HUES6 (cell line): Measurements from ENCODE around the gene AATK.
A peak's percentile ranks its signal among the peaks of the same experiment; 100 is the strongest.

ENCODE experiments used
- H3K27ac ChIP-seq: 2 replicates; pipeline ENCODE4 v1.7.0; 2013; ENCODE audit warnings: low read depth, mild to moderate bottlenecking, low read length, inconsistent platforms
- H3K27me3 ChIP-seq: 2 replicates; pipeline ENCODE4 v1.6.1; 2013; ENCODE audit warnings: low read length; ENCODE audit not compliant: control insufficient read depth, insufficient read depth
- H3K36me3 ChIP-seq: 2 replicates; pipeline ENCODE4 v1.6.1; 2013; ENCODE audit warnings: low read length; ENCODE audit not compliant: control insufficient read depth, insufficient read depth
- H3K4me1 ChIP-seq: 2 replicates; pipeline ENCODE4 v1.6.1; 2013; ENCODE audit warnings: low read length; ENCODE audit not compliant: control insufficient read depth, insufficient read depth
- H3K4me3 ChIP-seq: 2 replicates; pipeline ENCODE4 v1.5.1; 2013; ENCODE audit warnings: low read depth, low read length
- H3K9ac ChIP-seq: one replicate; pipeline ENCODE4 v1.6.1; 2013; ENCODE audit warnings: mild to moderate bottlenecking, low read length
- H3K9me3 ChIP-seq: 2 replicates; pipeline ENCODE4 v1.6.1; 2013; ENCODE audit warnings: low read depth, low read length; ENCODE audit not compliant: control insufficient read depth, insufficient read depth

The AATK gene

DNA sequence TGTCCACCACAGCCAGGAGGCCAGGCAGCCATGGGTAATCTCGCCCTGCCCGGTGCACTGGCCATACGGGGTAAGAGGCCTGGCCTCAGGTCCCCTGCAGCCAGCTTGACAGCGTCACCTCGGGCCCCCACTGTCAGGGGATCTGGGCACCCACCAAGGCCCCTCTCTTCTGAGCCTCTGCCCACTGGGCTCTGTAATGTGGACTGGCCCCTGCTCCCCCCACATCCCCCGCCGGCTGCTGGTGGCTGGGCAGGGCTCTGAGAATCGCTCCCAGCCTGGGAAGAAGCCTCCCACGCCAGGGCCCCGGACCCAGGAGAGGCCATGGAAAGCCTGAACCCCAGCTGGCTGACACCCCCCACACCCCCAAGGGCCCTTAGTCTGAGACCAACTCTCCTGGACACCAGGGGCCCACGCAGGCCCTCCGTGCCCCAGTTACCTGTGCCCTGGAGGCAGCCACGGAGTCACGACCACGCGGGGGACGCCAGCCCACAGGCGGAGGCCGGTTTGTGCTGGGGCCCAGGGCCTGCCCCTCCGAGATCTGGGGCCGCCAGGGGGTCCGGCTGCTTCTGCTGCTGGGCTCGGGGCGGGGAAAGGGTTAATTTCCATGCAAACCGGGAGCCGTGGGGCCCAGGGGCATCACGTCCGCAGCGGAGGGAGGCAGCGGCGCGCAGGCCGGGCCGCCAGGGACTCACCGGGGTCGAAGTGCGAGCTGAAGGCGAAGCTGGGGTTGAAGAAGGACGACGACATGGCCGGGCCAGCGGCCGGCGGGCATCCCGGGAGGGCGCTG lies 582 bp downstream of the AATK start, which contains the start of gene PVALEF:
Gene PVALEF, plus strand, starts transcription at position 262 of the 787 bp plus-strand sequence. CDS start 15,720 bp downstream, outside the sequence.
- Histone ChIP-seq H3K9ac (no peak within 1 kb of the TSS), H3K36me3 (no peaks in the 10 kb centered on the region), H3K27me3 (peaks cover 37% of the 10 kb centered on the region; the same call in 1 of the 2 replicates), H3K9me3 (no peaks in the 10 kb centered on the region), H3K27ac (no peak within 1 kb of the TSS), H3K4me3 (peak within 1 kb of the TSS; percentile 57), H3K4me1 (no peaks in the 10 kb centered on the region)

DNA sequence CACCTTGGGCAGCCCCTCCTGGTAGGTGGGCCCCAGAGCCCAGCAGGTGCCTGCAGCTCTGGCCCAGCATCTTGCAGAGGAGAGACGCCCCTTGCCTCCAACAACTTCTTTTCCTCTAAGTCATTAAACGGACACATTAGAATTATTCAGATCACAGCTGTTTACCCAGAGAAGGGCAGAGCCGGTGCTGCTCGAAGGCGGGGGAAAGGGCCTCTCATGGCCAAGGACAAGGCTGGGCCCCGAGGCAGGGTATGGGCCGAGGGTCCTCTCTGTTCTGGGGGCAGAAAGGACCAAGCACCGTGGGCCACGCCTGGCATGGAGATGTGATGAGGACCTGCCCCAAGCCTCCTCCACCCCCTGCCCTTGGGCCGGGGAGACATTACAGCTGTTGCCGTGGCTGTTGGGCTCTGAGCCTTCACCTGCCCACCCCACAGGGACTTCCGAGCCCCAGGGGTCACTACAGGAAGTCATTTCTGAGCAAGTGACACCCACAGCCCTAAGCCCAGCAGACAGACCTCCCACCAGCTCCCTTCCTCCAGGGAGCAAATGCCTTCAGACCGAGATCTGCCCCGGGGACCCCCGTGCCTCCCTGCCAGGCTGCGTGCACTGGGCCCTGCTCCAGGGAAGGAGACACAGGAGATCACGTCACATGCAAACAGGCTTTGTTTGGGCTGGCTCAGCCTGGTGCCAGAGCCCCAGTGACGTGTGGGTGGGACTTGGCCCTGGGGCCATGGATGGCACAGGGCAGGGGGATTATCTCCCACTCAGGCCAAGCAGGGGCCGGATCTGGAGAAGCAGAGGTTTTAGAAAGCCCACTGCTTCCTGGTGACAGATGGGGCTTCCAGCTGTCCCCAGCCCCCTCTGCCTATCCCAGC lies 1.4 kb downstream of the AATK start:
- H3K36me3 ChIP-seq: no peaks in the 10 kb centered on the region
- H3K27ac ChIP-seq: no peak overlapping the region
- H3K9me3 ChIP-seq: no peaks in the 10 kb centered on the region
- no peak overlapping the region for H3K4me3 ChIP-seq
- no peaks in the 10 kb centered on the region for H3K4me1 ChIP-seq
- H3K9ac ChIP-seq: no peak overlapping the region
- H3K27me3 ChIP-seq: peaks cover 37% of the 10 kb centered on the region; the same call in 1 of the 2 replicates

DNA sequence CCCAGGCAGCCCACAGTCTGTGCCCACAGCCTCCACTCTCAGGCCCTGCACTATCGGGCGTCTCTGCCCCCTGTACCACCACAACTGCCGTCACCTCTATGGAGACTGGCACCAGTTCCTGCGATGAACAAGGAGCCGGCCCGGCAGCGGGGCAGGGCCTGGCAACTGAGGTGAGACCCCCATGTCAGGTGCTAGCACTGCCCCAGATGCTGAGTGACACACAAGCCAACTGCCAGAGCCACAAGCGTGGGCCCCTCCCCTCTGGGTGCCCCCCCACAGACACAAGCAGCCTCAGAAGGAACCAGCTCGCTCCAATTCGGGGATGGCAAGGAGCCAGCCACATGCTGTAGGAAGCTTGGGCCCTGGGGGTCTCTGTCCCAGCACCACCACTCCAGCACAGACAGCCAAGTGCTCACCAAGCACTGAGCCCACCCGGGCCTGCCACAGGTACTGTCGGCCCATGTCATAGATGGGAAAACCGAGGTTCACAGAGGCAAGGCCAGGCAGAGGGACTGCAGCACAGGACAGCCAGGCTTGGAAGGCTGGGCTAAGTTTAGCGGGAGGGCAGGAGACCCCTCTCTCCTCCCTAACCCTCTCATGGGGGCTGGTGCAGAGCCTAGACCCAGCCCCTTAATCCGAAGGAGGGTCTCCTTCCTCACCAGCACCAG lies 2.2 kb downstream of the AATK start:
- Histone ChIP-seq H3K4me1 (no peaks in the 10 kb centered on the region), H3K9me3 (no peaks in the 10 kb centered on the region), H3K27ac (no peak overlapping the region), H3K4me3 (no peak overlapping the region), H3K27me3 (peaks cover 37% of the 10 kb centered on the region; the same call in 1 of the 2 replicates), H3K36me3 (no peaks in the 10 kb centered on the region), H3K9ac (no peak overlapping the region)

DNA sequence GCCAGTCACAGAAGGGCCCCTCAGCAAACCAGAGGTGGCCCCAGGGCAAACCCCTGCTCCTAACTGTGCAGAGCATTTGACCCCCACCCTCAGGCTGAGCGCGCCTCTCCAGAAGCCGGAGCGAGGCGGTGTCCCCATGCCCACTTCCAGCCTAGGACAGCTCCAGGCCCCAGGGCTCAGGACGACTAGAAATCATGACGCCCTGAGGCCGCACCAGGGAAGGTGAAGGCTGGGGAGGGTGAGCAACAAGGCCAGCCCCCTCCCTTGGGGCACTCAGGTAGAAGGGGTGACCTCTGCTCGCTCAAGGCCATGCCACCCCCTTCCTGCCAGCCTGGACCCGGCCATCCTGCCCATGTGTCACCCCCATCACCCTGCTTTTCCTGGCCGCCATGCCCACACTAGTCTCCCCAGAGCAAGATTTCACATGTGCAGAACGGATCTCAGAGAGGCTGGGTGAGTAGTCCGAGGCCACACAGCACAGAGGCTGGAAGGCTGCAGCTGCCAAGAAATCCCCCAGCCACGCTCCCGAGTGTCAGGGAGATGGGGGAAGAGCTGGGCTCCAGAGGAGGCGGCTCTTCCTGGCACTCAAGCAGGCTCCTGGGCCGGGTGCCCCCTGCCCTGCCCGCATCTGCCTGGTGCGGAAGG lies 2.8 kb downstream of the AATK start:
- Histone ChIP-seq H3K4me3 (no peak overlapping the region), H3K27me3 (peaks cover 37% of the 10 kb centered on the region; the same call in 1 of the 2 replicates), H3K36me3 (no peaks in the 10 kb centered on the region), H3K9me3 (no peaks in the 10 kb centered on the region), H3K27ac (no peak overlapping the region), H3K4me1 (no peaks in the 10 kb centered on the region), H3K9ac (no peak overlapping the region)

DNA sequence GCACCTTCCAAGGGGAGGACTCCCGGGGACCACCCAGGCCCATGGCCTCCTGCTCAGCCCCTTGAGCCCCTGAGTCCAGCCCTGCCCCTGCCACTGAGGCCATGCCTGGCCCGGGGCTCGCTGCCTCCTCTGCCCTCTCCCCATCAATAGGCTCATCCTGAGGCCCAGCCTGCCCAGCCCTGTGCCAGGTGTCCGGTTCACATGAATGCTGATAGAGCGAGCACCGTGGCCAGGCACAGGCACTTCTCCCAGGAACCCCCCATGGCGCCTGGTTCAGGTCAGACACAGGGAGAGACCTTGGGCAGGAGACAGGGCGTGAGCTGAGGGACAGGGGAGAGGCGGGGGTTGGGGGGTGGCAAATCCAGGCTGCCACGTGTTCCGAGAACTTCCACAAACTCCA lies 3.5 kb downstream of the AATK start:
- Histone ChIP-seq H3K36me3 (no peaks in the 10 kb centered on the region), H3K27ac (no peak overlapping the region), H3K9ac (no peak overlapping the region), H3K4me3 (no peak overlapping the region), H3K27me3 (peaks cover 30% of the 10 kb centered on the region; the same call in 1 of the 2 replicates), H3K4me1 (no peaks in the 10 kb centered on the region), H3K9me3 (no peaks in the 10 kb centered on the region)

DNA sequence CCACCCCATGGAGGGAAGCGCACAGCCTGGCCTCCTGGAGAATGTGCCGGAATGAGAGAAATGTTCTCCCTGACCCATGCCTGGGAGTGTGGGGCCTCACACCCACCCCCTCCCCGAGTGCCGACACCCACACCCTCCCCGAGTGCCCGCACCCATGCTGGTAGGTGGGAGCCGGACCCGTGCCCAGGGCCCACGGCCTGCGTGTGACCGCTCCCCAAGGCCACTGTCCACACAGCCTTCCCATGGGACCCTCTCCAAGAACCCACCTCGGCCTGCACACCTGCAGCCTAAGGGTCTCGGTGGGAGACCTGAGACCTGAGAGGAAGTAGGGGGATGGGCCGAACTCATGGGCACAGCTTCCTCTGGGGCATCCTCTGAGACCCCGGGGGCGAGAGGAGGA lies 4.0 kb downstream of the AATK start:
- H3K9me3 ChIP-seq: no peaks in the 10 kb centered on the region
- H3K9ac ChIP-seq: no peak overlapping the region
- H3K36me3 ChIP-seq: no peaks in the 10 kb centered on the region
- no peak overlapping the region for H3K4me3 ChIP-seq
- H3K27me3 ChIP-seq: peaks cover 25% of the 10 kb centered on the region; the same call in 1 of the 2 replicates
- no peak overlapping the region for H3K27ac ChIP-seq
- no peaks in the 10 kb centered on the region for H3K4me1 ChIP-seq

DNA sequence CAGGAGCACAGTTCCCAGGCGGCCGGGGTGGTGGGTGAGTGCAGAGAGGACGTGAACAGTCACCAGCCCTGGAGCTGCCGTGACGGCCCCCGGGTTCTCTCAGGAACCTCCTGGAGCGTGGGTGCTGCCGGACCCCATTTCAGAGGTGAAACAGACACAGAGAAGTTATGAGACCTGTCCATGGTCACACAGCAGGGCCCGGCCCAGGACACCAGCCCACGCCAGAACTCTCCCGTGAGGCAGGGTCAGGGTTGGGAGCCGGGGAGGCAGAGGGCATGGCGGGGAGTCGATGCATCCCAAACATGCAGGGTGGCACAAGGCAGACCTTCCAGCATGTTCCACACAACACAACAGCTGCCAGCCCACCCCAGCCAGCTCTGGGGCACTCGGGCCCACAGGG lies 4.5 kb downstream of the AATK start:
- no peaks in the 10 kb centered on the region for H3K4me1 ChIP-seq
- H3K9me3 ChIP-seq: no peaks in the 10 kb centered on the region
- peaks cover 20% of the 10 kb centered on the region; the same call in 1 of the 2 replicates for H3K27me3 ChIP-seq
- no peak overlapping the region for H3K27ac ChIP-seq
- H3K36me3 ChIP-seq: no peaks in the 10 kb centered on the region
- no peak overlapping the region for H3K4me3 ChIP-seq
- H3K9ac ChIP-seq: no peak overlapping the region

DNA sequence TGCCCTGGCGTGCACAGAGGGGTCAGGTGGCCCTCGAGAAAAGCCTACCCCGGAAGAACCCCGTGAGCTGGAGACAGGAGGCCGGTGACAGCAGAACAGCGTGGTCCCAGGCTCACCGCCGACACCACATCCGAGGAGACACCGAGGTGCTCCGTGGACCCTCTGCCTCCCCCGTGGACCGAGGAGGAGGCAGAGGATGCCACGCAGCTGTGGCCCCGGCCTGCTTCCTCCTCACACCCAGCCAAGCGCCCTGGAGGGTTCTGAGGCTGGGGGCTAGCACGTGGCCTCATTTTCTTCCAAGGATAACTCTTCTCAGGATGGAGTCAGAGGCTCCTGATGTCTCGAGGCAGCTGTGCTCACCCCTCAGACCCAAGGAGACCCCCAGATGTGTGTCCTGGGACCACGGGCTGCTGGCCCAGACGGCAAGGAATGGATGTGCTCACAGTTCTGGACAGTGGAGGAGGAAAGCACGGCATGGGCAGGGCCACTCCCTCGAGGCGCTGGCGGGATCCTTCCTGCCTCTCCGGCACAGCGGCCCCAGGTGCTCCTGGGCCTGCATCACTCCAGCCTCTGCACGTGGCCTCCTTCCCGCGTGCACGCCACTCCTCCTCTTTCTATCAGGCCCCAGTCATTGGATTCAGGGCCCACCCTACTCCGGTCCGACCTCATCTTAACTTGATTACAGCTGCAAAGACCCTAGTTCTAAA lies 5.1 kb downstream of the AATK start:
- H3K27me3 ChIP-seq: peaks cover 18% of the 10 kb centered on the region; the same call in 1 of the 2 replicates
- no peaks in the 10 kb centered on the region for H3K4me1 ChIP-seq
- H3K9me3 ChIP-seq: no peaks in the 10 kb centered on the region
- H3K27ac ChIP-seq: no peak overlapping the region
- no peaks in the 10 kb centered on the region for H3K36me3 ChIP-seq
- H3K9ac ChIP-seq: no peak overlapping the region
- H3K4me3 ChIP-seq: no peak overlapping the region

DNA sequence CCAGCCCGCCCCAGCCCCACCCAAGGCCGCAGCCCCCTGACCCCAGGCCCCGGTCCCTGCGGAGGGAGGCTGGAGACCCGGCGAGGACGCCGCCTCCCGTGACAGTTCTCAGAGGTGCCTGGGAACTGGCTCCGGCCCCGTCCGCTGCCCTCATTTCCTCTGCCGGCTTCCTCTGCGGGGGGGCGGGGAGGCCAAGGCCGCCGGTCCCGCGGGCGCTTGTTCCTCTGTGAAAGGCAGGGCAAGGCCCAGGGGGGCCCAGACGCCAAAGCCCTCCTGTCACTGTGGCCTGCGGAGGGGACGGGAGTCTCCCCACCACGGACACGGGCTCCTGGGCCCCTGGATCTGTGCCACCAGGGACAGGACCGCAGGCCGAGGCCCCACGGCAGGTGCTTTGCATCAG lies 5.7 kb downstream of the AATK start:
- Histone ChIP-seq H3K36me3 (no peaks in the 10 kb centered on the region), H3K4me3 (no peak overlapping the region), H3K27me3 (peaks cover 13% of the 10 kb centered on the region; the same call in 1 of the 2 replicates), H3K9me3 (no peaks in the 10 kb centered on the region), H3K9ac (no peak overlapping the region), H3K27ac (no peak overlapping the region), H3K4me1 (no peaks in the 10 kb centered on the region)
